Measurements from ENCODE around the gene TBRG4.

The TBRG4 gene

GRCh38 chr7:45074528-45075354, 36.8 kb downstream of the TBRG4 start:
- DNase-seq (ENCODE audit: low read depth, low spot score), result no peak

- DNase-seq (ENCODE audit: low read depth, low spot score), result no peak
Observed at GRCh38 chr7:45073786-45074527, 37.5 kb downstream of the TBRG4 start.

GRCh38 chr7:45073031-45073785, 38.3 kb downstream of the TBRG4 start:
- DNase-seq (ENCODE audit: low read depth, low spot score), result no peak

GRCh38 chr7:45072131-45073030, 39.1 kb downstream of the TBRG4 start:
- no peak for DNase-seq (ENCODE audit: low read depth, low spot score)

- no peak for DNase-seq (ENCODE audit: low read depth, low spot score)
Observed at GRCh38 chr7:45071528-45071927, 40.0 kb downstream of the TBRG4 start.

- no peak for DNase-seq (ENCODE audit: low read depth, low spot score)
Observed at GRCh38 chr7:45070254-45070642, 41.2 kb downstream of the TBRG4 start.

GRCh38 chr7:45069444-45070253, 41.8 kb downstream of the TBRG4 start:
- DNase-seq (ENCODE audit: low read depth, low spot score), result no peak

- no peak for DNase-seq (ENCODE audit: low read depth, low spot score)
Observed at GRCh38 chr7:45068236-45069023, 43.1 kb downstream of the TBRG4 start.

GRCh38 chr7:45067582-45067981, 43.9 kb downstream of the TBRG4 start:
- no peak for DNase-seq (ENCODE audit: low read depth, low spot score)

- DNase-seq (ENCODE audit: low read depth, low spot score), result no peak
Observed at GRCh38 chr7:45066409-45066808, 45.1 kb downstream of the TBRG4 start.

- no peak for DNase-seq (ENCODE audit: low read depth, low spot score)
Observed at GRCh38 chr7:45065031-45065995, 46.2 kb downstream of the TBRG4 start.

GRCh38 chr7:45064047-45064725, 47.3 kb downstream of the TBRG4 start:
- DNase-seq (ENCODE audit: low read depth, low spot score), result no peak

- no peak for DNase-seq (ENCODE audit: low read depth, low spot score)
Observed at GRCh38 chr7:45061806-45062425, 49.6 kb downstream of the TBRG4 start.

- DNase-seq (ENCODE audit: low read depth, low spot score), result no peak
Observed at GRCh38 chr7:45061352-45061751, 50.1 kb downstream of the TBRG4 start.

GRCh38 chr7:45060295-45060694, 51.2 kb downstream of the TBRG4 start:
- no peak for DNase-seq (ENCODE audit: low read depth, low spot score)

- no peak for DNase-seq (ENCODE audit: low read depth, low spot score)
Observed at GRCh38 chr7:45057878-45058277, 53.6 kb downstream of the TBRG4 start.

GRCh38 chr7:45055594-45056219, 55.8 kb downstream of the TBRG4 start:
- no peak for DNase-seq (ENCODE audit: low read depth, low spot score)
